CD14-positive monocyte (primary cell): Measurements from ENCODE around the gene SLX4. TPM values are rescaled to one million over a fixed set of nuclear protein-coding genes. Genes with fewer than 3 reads are reported as not detected.

Experiments used
- DNase-seq, 3 donors: peaks; one replicate each; pipeline ENCODE4 v3.0.0-alpha.2; 2011 to 2022
- H2AFZ ChIP-seq: 2 replicates; pipeline ENCODE4 v1.6.0; 2012; ENCODE audit warnings: mild to moderate bottlenecking, low read depth, low read length, inconsistent platforms; ENCODE audit not compliant: insufficient read depth, poor library complexity, severe bottlenecking
- H3K27ac ChIP-seq, 2 donors: 1 replicate in 1 of 2; 2 replicates in 1 of 2; pipeline ENCODE4 v1.5.1; 2012 to 2013; ENCODE audit warnings: low read length in 2 of 2, control low read depth in 1 of 2, inconsistent platforms in 1 of 2, low read depth in 1 of 2, mild to moderate bottlenecking in 1 of 2
- H3K27me3 ChIP-seq, 2 donors: one replicate each; pipeline versions ENCODE4 v1.6.0 to v1.6.1; 2011 to 2013; ENCODE audit warnings: low read length in 2 of 2; ENCODE audit not compliant: control insufficient read depth in 2 of 2, insufficient read depth in 2 of 2
- H3K36me3 ChIP-seq, 2 donors: replicated peaks in 1 of 2; 1 replicate in 1 of 2; 2 replicates in 1 of 2; pipeline versions ENCODE4 v1.5.1 to v1.6.1; 2012 to 2013; ENCODE audit warnings: low read length in 2 of 2, control low read depth in 1 of 2, inconsistent platforms in 1 of 2, mild to moderate bottlenecking in 1 of 2; ENCODE audit not compliant: insufficient read depth in 2 of 2, control insufficient read depth in 1 of 2
- H3K4me1 ChIP-seq, 2 donors: 1 replicate in 1 of 2; 2 replicates in 1 of 2; pipeline versions ENCODE4 v1.5.1 to v1.6.1; 2012 to 2013; ENCODE audit warnings: low read length in 2 of 2, control low read depth in 1 of 2, inconsistent platforms in 1 of 2, mild to moderate bottlenecking in 1 of 2, moderate library complexity in 1 of 2; ENCODE audit not compliant: insufficient read depth in 2 of 2, control insufficient read depth in 1 of 2
- H3K4me2 ChIP-seq: replicated peaks from 2 replicates; pipeline ENCODE3; 2012; ENCODE audit warnings: low read length, moderate library complexity, mild to moderate bottlenecking; ENCODE audit not compliant: poor library complexity, severe bottlenecking; ENCODE audit errors: extremely low read depth
- H3K4me3 ChIP-seq, 3 experiments: fragments of 200-600 bp in 1 of 3; sonication (generic) in 1 of 3; replicated peaks in 1 of 3; 1 replicate in 2 of 3; 2 replicates in 1 of 3; pipeline ENCODE4 v1.5.1; 2011 to 2013; ENCODE audit warnings: low read length in 3 of 3, mild to moderate bottlenecking in 3 of 3, control low read depth in 2 of 3, low read depth in 2 of 3, inconsistent platforms in 1 of 3, moderate library complexity in 1 of 3
- H3K79me2 ChIP-seq: 2 replicates; pipeline ENCODE4 v1.6.0; 2012; ENCODE audit warnings: mild to moderate bottlenecking, control low read depth, inconsistent platforms, low read length, moderate library complexity; ENCODE audit not compliant: insufficient read depth
- H3K9ac ChIP-seq: 2 replicates; pipeline ENCODE4 v1.6.0; 2017; ENCODE audit warnings: low read length, mild to moderate bottlenecking; ENCODE audit not compliant: insufficient read depth, poor library complexity, severe bottlenecking
- H3K9me3 ChIP-seq, 2 donors: replicated peaks in 1 of 2; 1 replicate in 1 of 2; 2 replicates in 1 of 2; pipeline versions ENCODE4 v1.5.1 to v1.6.1; 2012 to 2013; ENCODE audit warnings: low read length in 2 of 2, control low read depth in 1 of 2; ENCODE audit not compliant: control insufficient read depth in 1 of 2, insufficient read depth in 1 of 2
- H4K20me1 ChIP-seq: 2 replicates; pipeline ENCODE4 v1.6.0; 2012; ENCODE audit warnings: mild to moderate bottlenecking, low read length, control low read depth, moderate library complexity; ENCODE audit not compliant: insufficient read depth
- H3K27ac Mint-ChIP-seq, 7 donors: one replicate each; pipeline ENCODE4 v1.8.0; 2020; ENCODE audit warnings: mild to moderate bottlenecking in 7 of 7, mixed read lengths in 7 of 7, moderate library complexity in 6 of 7, inconsistent platforms in 2 of 7
- H3K27me3 Mint-ChIP-seq, 3 donors: one replicate each; pipeline ENCODE4 v1.8.0; 2021 to 2022; ENCODE audit warnings: low read depth in 3 of 3, mild to moderate bottlenecking in 3 of 3, mixed read lengths in 3 of 3, moderate library complexity in 3 of 3, inconsistent platforms in 1 of 3
- H3K36me3 Mint-ChIP-seq, 2 donors: one replicate each; pipeline ENCODE4 v1.8.0; 2020; ENCODE audit warnings: mixed read lengths in 2 of 2, inconsistent platforms in 1 of 2, mild to moderate bottlenecking in 1 of 2
- H3K4me1 Mint-ChIP-seq: one replicate; pipeline ENCODE4 v1.8.0; 2020; ENCODE audit warnings: mild to moderate bottlenecking, mixed read lengths
- H3K4me3 Mint-ChIP-seq, 2 donors: one replicate each; pipeline ENCODE4 v1.8.0; 2020; ENCODE audit warnings: mild to moderate bottlenecking in 2 of 2, mixed read lengths in 2 of 2, moderate library complexity in 1 of 2
- H3K9me3 Mint-ChIP-seq, 7 donors: one replicate each; pipeline ENCODE4 v1.8.0; 2020 to 2022; ENCODE audit warnings: mixed read lengths in 7 of 7, mild to moderate bottlenecking in 6 of 7, moderate library complexity in 6 of 7, inconsistent platforms in 2 of 7
- CTCF ChIP-seq: fragments of 200-600 bp; IDR thresholded peaks from one replicate; pipeline ENCODE4 v1.8.0; 2022; ENCODE audit warnings: antibody characterized with exemption, mild to moderate bottlenecking
- WGBS: methylation state at CpG from one replicate; pipeline ENCODE4 v1.1.5; 2013; ENCODE audit warnings: missing lambda C conversion rate; ENCODE audit not compliant: insufficient coverage; 5-methylcytosine and 5-hydroxymethylcytosine counted together
- intact Hi-C, 2 donors: fragments of 100-400 bp; cut with micrococcal nuclease; formaldehyde crosslinking; loops; one replicate each; pipeline versions ENCODE4 v1.15.0 to v1.15.1; 2023
- polyA plus RNA-seq, 3 donors: library from polyadenylated mRNA; depleted of rRNA in 1 of 3; unstranded in 2 of 3; stranded (reverse) in 1 of 3; fragments of 300-500 nt in 2 of 3; fragments of >200 nt in 1 of 3; fragmentation: Illumina TruSeq in 2 of 3; gene quantifications; 1 replicate in 2 of 3; 2 replicates in 1 of 3; pipeline ENCODE4 v1.2.3, GENCODE V29; 2012 to 2021

The SLX4 gene
- polyA plus RNA-seq, 3 donors: 0.12 to 2.4 (median 0.71) TPM

DNA sequence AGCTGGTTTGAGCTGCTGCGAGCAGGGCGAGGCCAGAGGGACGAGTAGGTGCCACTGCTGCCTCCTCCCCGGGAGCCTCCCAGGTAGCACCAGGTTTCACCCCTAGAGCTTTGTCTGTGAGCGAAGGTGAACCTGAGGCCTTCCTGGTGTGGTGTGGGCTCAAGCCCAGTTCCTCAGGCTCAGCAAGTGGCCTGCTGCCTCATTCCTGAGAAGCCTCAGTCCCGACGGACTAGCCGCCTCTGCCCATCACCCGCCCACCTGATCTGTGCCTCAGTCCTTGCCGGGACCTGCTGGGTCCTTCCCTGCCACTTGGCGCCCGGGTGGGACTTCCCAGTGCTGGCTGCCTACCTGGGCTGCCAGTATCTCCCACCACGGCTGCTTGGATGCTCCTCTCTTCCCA, 35.9 kb downstream of the SLX4 start:
- intact Hi-C loops: no loop called here
- H3K4me2 ChIP-seq: no peak overlapping the region
- Mint-ChIP-seq H3K4me3 (no peak overlapping the region), H3K4me1 (peaks cover 37% of the 10 kb centered on the region), H3K36me3 (peaks cover 3 to 6% of the 10 kb centered on the region in 2 donors), H3K27ac (peak overlapping the region in 1 of 7 donors; percentile 45), H3K27me3 (peaks cover 30 to 53% (median 35%) of the 10 kb centered on the region in 3 donors), H3K9me3 (peaks cover 5 to 15% (median 9%) of the 10 kb centered on the region in 7 donors)
- no peaks in the 10 kb centered on the region for H4K20me1 ChIP-seq
- peaks cover 0 to 31% of the 10 kb centered on the region in 2 donors for H3K27me3 ChIP-seq
- TF ChIP-seq CTCF: no peak
- no peak for DNase-seq
- 86% methylated on average over 13 of the region's 13 CpGs for WGBS
- H3K27ac ChIP-seq: no peak overlapping the region
- no peak overlapping the region for H3K9ac ChIP-seq
- H3K79me2 ChIP-seq: no peaks in the 10 kb centered on the region
- H3K4me1 ChIP-seq: peaks cover 38 to 41% of the 10 kb centered on the region in 2 donors
- H3K4me3 ChIP-seq: no peak overlapping the region
- H3K36me3 ChIP-seq: no peaks in the 10 kb centered on the region
- H2AFZ ChIP-seq: no peak overlapping the region
- H3K9me3 ChIP-seq: peaks cover 6 to 9% of the 10 kb centered on the region in 2 donors

- WGBS: 95% methylated on average over 11 of the region's 14 CpGs
- H3K4me2 ChIP-seq: no peak overlapping the region
- H3K9me3 Mint-ChIP-seq: peaks cover 12 to 26% (median 16%) of the 10 kb centered on the region in 7 donors
Measured at GRCh38 chr16:3574195-3574594, 37.2 kb downstream of the SLX4 start.

More at GRCh38 chr16:3574195-3574594, 37.2 kb downstream of the SLX4 start:
- Histone ChIP-seq H3K9me3 (peaks cover 13 to 16% of the 10 kb centered on the region in 2 donors), H3K4me3 (no peak overlapping the region), H3K27ac (no peak overlapping the region), H3K27me3 (peaks cover 0 to 31% of the 10 kb centered on the region in 2 donors), H3K9ac (no peak overlapping the region), H3K4me1 (peaks cover 25 to 28% of the 10 kb centered on the region in 2 donors), H3K36me3 (no peaks in the 10 kb centered on the region), H2AFZ (no peak overlapping the region), H3K79me2 (no peaks in the 10 kb centered on the region), H4K20me1 (no peaks in the 10 kb centered on the region)
- no peak overlapping the region for H3K4me3 Mint-ChIP-seq
- DNase-seq: no peak
- H3K4me1 Mint-ChIP-seq: peaks cover 24% of the 10 kb centered on the region
- peaks cover 3 to 6% of the 10 kb centered on the region in 2 donors for H3K36me3 Mint-ChIP-seq
- H3K27me3 Mint-ChIP-seq: peaks cover 26 to 43% (median 30%) of the 10 kb centered on the region in 3 donors
- intact Hi-C loops: no loop called here
- no peak overlapping the region for H3K27ac Mint-ChIP-seq
- TF ChIP-seq CTCF: no peak
